Neural cell (in vitro differentiated cells): ENCODE data around the gene ST14. TPM values are rescaled to one million over a fixed set of nuclear protein-coding genes. Genes with fewer than 3 reads are reported as not detected.
A peak's percentile ranks its signal among the peaks of the same experiment; 100 is the strongest.

Experiments
- H2AFZ ChIP-seq: fragments of 200-600, 300-800 bp; sonication (generic), shearing (Covaris generic); 2 replicates; pipeline ENCODE4 v1.6.0; 2014; ENCODE audit warnings: low read depth, mild to moderate bottlenecking, antibody characterized with exemption, low read length, moderate library complexity
- H3F3A ChIP-seq: fragments of 200-600 bp; shearing (Covaris generic); 2 replicates; pipeline ENCODE4 v1.6.1; 2016; ENCODE audit warnings: mild to moderate bottlenecking, moderate library complexity, mixed read lengths, antibody characterized with exemption, low read length; ENCODE audit not compliant: insufficient read depth, poor library complexity, severe bottlenecking
- H3K27ac ChIP-seq: fragments of 200-600, 300-800 bp; sonication (generic), shearing (Covaris generic); 2 replicates; pipeline ENCODE4 v1.5.1; 2014; ENCODE audit warnings: mild to moderate bottlenecking, low read length, moderate library complexity
- H3K27me3 ChIP-seq: fragments of 300-800, 200-600 bp; sonication (generic), shearing (Covaris generic); 2 replicates; pipeline ENCODE4 v1.6.0; 2014; ENCODE audit warnings: mild to moderate bottlenecking, low read depth, low read length, moderate library complexity; ENCODE audit not compliant: insufficient read depth
- H3K36me3 ChIP-seq: fragments of 300-800, 200-600 bp; sonication (generic), shearing (Covaris generic); 2 replicates; pipeline ENCODE4 v1.5.1; 2014; ENCODE audit warnings: mild to moderate bottlenecking, antibody characterized with exemption, low read length, moderate library complexity; ENCODE audit not compliant: insufficient read depth
- H3K4me2 ChIP-seq: fragments of 300-800, 200-600 bp; sonication (generic), shearing (Covaris generic); 2 replicates; pipeline ENCODE4 v1.6.0; 2014; ENCODE audit warnings: mild to moderate bottlenecking, low read length
- H3K4me3 ChIP-seq: fragments of 300-800, 200-600 bp; sonication (generic), shearing (Covaris generic); 2 replicates; pipeline ENCODE4 v1.5.1; 2014; ENCODE audit warnings: mild to moderate bottlenecking, low read length, moderate library complexity
- H3K79me2 ChIP-seq: fragments of 200-600 bp; shearing (Covaris generic); replicated peaks from 2 replicates; pipeline ENCODE4 v1.6.0; 2014; ENCODE audit warnings: mild to moderate bottlenecking, low read length, moderate library complexity; ENCODE audit not compliant: insufficient read depth
- H3K9ac ChIP-seq: fragments of 300-800, 200-600 bp; sonication (generic), shearing (Covaris generic); 2 replicates; pipeline ENCODE4 v1.6.1; 2016; ENCODE audit warnings: mild to moderate bottlenecking, low read length, mixed read lengths
- H3K9me2 ChIP-seq: fragments of 200-600 bp; shearing (Covaris generic); 2 replicates; pipeline ENCODE4 v1.6.1; 2016; ENCODE audit warnings: mild to moderate bottlenecking, low read length, mixed read lengths; ENCODE audit not compliant: insufficient read depth
- H3K9me3 ChIP-seq: fragments of 200-600, 300-800 bp; sonication (generic), shearing (Covaris generic); 2 replicates; pipeline ENCODE4 v1.6.1; 2016; ENCODE audit warnings: mild to moderate bottlenecking, mixed run types, low read length, moderate library complexity, mixed read lengths
- H4K20me1 ChIP-seq: fragments of 200-600 bp; shearing (Covaris generic); 2 replicates; pipeline ENCODE4 v1.6.1; 2016; ENCODE audit warnings: mild to moderate bottlenecking, mixed run types; ENCODE audit not compliant: insufficient read depth
- EP300 ChIP-seq: fragments of 450-650 bp; conservative IDR thresholded peaks from 2 replicates; pipeline ENCODE4 v1.6.1; 2014; ENCODE audit warnings: antibody characterized with exemption, mild to moderate bottlenecking, moderate library complexity; ENCODE audit not compliant: poor library complexity, severe bottlenecking
- EZH2 ChIP-seq: fragments of 200-600, 300-800 bp; shearing (Covaris generic), sonication (generic); IDR thresholded peaks from 2 replicates; pipeline ENCODE4 v1.6.1; 2014; ENCODE audit warnings: antibody characterized with exemption, low read length, borderline replicate concordance, mild to moderate bottlenecking; ENCODE audit not compliant: insufficient read depth, poor library complexity, severe bottlenecking
- MXI1 ChIP-seq: fragments of 450-650 bp; conservative IDR thresholded peaks from 2 replicates; pipeline ENCODE4 v1.6.1; 2014; ENCODE audit warnings: antibody characterized with exemption, mild to moderate bottlenecking; ENCODE audit not compliant: poor library complexity, severe bottlenecking
- POLR2AphosphoS5 ChIP-seq: IDR thresholded peaks from 2 replicates; pipeline ENCODE4 v1.6.1; 2012
- RAD21 ChIP-seq: fragments of 450-650 bp; conservative IDR thresholded peaks from 2 replicates; pipeline ENCODE4 v1.6.1; 2014; ENCODE audit warnings: antibody characterized with exemption, mild to moderate bottlenecking, moderate library complexity
- SMC3 ChIP-seq: fragments of 450-650 bp; conservative IDR thresholded peaks from 2 replicates; pipeline ENCODE4 v1.6.1; 2014; ENCODE audit warnings: antibody characterized with exemption, mild to moderate bottlenecking, moderate library complexity; ENCODE audit not compliant: poor library complexity
- TAF1 ChIP-seq: IDR thresholded peaks from 2 replicates; pipeline ENCODE4 v1.6.1; 2012; ENCODE audit warnings: low read depth
- polyA plus RNA-seq: library from polyadenylated mRNA; depleted of rRNA; stranded (reverse); fragments of >200 nt; gene quantifications from 2 replicates; pipeline ENCODE4 v1.2.3, GENCODE V29; 2014
- TF ChIP-seq, protein P1 (sequence below): fragments of 450-650 bp; IDR thresholded peaks from 2 replicates; pipeline ENCODE4 v1.5.1; 2014; ENCODE audit warnings: antibody characterized with exemption, mild to moderate bottlenecking, moderate library complexity; ENCODE audit not compliant: poor library complexity, severe bottlenecking
- TF ChIP-seq, protein P2 (sequence below): IDR thresholded peaks from 2 replicates; pipeline ENCODE4 v1.6.1; 2012; ENCODE audit warnings: borderline replicate concordance

Gene ST14
- polyA plus RNA-seq, 1 donor from 2014 or later = not detected

DNA sequence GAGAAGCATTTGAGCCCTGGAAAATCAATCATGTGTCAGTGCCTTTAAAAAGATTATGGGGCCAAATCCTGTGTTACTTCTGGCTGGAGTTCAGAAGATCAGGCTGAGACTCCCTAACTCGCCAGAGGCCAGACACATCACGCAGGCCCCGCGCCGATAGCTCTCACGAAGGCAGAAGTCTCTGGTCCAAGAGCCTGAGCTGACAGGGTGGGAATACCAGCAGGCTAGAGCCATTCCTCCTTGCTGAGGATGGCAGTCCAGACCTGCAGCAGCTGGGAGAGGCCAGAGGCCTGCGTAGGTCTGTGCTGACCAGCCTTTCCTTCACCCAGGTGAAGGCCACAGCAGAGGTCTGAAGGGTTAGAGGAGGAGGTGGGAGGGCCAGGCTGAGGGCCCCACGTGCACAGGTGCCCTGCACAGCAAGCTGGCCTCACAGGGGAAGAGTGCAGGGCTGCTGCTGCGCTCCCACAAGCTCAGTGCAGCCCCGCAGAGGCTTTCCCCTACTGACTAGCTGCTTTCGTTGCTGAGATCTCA lies 52.9 kb downstream of the ST14 start:
- no peak overlapping the region for H2AFZ ChIP-seq

DNA sequence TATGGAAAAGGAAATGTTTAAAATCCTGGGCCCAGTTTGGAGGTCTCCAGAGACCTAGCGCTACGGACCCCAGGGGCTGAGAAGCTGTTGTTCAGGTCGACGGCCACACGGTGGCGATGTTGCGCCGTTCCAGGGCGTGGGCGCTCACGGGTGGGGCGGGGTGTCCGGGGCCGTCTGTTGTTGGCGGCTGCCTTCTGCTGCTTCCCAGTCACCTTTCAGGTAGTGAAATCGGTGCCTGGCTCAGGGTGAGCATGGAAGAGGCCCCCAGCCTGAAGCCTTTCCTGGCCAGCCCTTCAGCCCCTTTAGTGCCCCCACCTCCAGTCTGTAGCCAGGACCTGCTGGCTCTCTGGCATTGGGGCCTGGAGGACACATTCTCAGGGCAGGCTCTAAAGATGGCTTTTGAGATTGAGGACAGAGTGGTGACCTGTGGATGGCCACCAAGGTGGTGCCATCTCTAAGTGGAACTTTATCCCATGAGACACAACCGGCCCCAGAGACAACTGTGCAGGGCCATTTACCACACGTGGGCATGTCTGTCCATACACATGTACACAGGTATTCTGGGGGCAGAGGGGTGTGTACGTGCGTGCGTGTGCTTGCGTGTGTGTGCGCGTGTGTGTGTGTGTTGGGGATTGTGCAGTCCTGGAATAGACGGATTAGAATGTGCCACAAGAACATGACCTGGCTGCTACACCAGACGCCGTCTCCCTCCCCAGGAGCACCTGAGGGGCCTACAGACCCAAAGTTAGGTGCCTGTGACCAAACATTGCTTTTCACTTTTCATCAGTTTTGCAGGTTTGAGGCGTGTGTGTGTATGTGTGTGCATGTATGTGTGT lies 53.8 kb downstream of the ST14 start:
- Histone ChIP-seq H3K4me2 (no peak overlapping the region), H3K27me3 (no peaks in the 10 kb centered on the region), H2AFZ (no peak overlapping the region), H3K9me3 (no peaks in the 10 kb centered on the region), H4K20me1 (no peaks in the 10 kb centered on the region), H3F3A (no peaks in the 10 kb centered on the region), H3K79me2 (no peaks in the 10 kb centered on the region), H3K4me3 (no peak overlapping the region), H3K27ac (no peak overlapping the region), H3K9me2 (no peaks in the 10 kb centered on the region), H3K36me3 (no peaks in the 10 kb centered on the region), H3K9ac (no peak overlapping the region)
- TF ChIP-seq, protein P1, sequence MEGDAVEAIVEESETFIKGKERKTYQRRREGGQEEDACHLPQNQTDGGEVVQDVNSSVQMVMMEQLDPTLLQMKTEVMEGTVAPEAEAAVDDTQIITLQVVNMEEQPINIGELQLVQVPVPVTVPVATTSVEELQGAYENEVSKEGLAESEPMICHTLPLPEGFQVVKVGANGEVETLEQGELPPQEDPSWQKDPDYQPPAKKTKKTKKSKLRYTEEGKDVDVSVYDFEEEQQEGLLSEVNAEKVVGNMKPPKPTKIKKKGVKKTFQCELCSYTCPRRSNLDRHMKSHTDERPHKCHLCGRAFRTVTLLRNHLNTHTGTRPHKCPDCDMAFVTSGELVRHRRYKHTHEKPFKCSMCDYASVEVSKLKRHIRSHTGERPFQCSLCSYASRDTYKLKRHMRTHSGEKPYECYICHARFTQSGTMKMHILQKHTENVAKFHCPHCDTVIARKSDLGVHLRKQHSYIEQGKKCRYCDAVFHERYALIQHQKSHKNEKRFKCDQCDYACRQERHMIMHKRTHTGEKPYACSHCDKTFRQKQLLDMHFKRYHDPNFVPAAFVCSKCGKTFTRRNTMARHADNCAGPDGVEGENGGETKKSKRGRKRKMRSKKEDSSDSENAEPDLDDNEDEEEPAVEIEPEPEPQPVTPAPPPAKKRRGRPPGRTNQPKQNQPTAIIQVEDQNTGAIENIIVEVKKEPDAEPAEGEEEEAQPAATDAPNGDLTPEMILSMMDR = peak; percentile 83
- TF ChIP-seq POLR2AphosphoS5 = no peak
- TF ChIP-seq EZH2 = no peak
- no peak for TF ChIP-seq EP300
- TF ChIP-seq, protein P2, sequence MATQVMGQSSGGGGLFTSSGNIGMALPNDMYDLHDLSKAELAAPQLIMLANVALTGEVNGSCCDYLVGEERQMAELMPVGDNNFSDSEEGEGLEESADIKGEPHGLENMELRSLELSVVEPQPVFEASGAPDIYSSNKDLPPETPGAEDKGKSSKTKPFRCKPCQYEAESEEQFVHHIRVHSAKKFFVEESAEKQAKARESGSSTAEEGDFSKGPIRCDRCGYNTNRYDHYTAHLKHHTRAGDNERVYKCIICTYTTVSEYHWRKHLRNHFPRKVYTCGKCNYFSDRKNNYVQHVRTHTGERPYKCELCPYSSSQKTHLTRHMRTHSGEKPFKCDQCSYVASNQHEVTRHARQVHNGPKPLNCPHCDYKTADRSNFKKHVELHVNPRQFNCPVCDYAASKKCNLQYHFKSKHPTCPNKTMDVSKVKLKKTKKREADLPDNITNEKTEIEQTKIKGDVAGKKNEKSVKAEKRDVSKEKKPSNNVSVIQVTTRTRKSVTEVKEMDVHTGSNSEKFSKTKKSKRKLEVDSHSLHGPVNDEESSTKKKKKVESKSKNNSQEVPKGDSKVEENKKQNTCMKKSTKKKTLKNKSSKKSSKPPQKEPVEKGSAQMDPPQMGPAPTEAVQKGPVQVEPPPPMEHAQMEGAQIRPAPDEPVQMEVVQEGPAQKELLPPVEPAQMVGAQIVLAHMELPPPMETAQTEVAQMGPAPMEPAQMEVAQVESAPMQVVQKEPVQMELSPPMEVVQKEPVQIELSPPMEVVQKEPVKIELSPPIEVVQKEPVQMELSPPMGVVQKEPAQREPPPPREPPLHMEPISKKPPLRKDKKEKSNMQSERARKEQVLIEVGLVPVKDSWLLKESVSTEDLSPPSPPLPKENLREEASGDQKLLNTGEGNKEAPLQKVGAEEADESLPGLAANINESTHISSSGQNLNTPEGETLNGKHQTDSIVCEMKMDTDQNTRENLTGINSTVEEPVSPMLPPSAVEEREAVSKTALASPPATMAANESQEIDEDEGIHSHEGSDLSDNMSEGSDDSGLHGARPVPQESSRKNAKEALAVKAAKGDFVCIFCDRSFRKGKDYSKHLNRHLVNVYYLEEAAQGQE = no peak
- TF ChIP-seq MXI1 = no peak
- TF ChIP-seq TAF1 = no peak
- peak; percentile 77 for TF ChIP-seq RAD21

More for the DNA sequence above, 52.9 kb downstream of the ST14 start:
- no peaks in the 10 kb centered on the region for H4K20me1 ChIP-seq
- no peak for TF ChIP-seq TAF1
- TF ChIP-seq EZH2 = no peak
- no peak for TF ChIP-seq POLR2AphosphoS5
- TF ChIP-seq, protein P2 = no peak
- no peak for TF ChIP-seq SMC3
- TF ChIP-seq MXI1 = no peak
- TF ChIP-seq, protein P1 = no peak
- TF ChIP-seq RAD21 = no peak
- TF ChIP-seq EP300 = no peak
- no peaks in the 10 kb centered on the region for H3F3A ChIP-seq
- no peaks in the 10 kb centered on the region for H3K9me2 ChIP-seq
- no peaks in the 10 kb centered on the region for H3K36me3 ChIP-seq
- no peak overlapping the region for H3K4me2 ChIP-seq
- no peak overlapping the region for H3K9ac ChIP-seq
- no peaks in the 10 kb centered on the region for H3K79me2 ChIP-seq
- H3K4me3 ChIP-seq = no peak overlapping the region
- H3K27ac ChIP-seq = no peak overlapping the region
- no peaks in the 10 kb centered on the region for H3K27me3 ChIP-seq
- no peaks in the 10 kb centered on the region for H3K9me3 ChIP-seq
